Neural progenitor cell (in vitro differentiated cells): ENCODE measurements around the gene IFT52.

Experiments used
- CTCF ChIP-seq: fragments of 200-600 bp; sonication (generic); IDR thresholded peaks from 2 replicates; pipeline ENCODE4 v1.5.1; 2017; ENCODE audit warnings: antibody characterized with exemption, mild to moderate bottlenecking
- EZH2 ChIP-seq: fragments of 200-600 bp; sonication (generic); IDR thresholded peaks from 2 replicates; pipeline ENCODE4 v1.6.1; 2017; ENCODE audit warnings: antibody characterized with exemption, mild to moderate bottlenecking, moderate library complexity
- EZH2phosphoT487 ChIP-seq: fragments of 200-600 bp; sonication (generic); IDR thresholded peaks from 2 replicates; pipeline ENCODE4 v1.6.1; 2017; ENCODE audit warnings: antibody characterized with exemption

DNA sequence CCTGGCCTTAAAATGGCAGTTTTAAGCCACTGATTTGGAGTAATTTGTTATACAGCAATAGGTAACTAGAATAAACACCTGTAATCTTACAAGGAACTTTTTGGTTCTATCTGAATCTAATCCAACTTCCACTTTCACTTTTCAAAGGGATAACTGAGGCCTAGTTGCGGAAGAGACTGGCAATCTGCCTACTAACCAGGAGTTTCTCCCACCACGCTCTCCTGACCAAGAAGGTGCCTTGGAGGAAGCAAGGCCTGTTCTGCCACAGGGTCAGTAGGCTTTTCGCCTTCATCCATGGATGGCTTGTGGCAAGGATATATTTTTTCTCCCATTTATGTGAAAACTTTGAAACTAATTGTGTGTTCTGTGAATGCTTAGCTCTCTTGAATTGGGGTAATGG is 63.2 kb downstream of the IFT52 start:
- TF ChIP-seq CTCF (no peak), EZH2 (no peak), EZH2phosphoT487 (no peak)
